Spleen (tissue), 13 donors: ENCODE data around the gene SLC25A11. TPM values are rescaled to one million over a fixed set of nuclear protein-coding genes. Genes with fewer than 3 reads are reported as not detected.

ENCODE experiments used
- DNase-seq: peaks from one replicate; pipeline ENCODE4 v3.0.0-alpha.2; 2020
- H3K27ac ChIP-seq, 8 donors: fragments of 200-600 bp; sonication (generic) in 7 of 8; 1 replicate in 4 of 8; 2 replicates in 4 of 8; pipeline versions ENCODE4 v1.5.0 to v1.8.0; 2016 to 2021; ENCODE audit warnings: inconsistent platforms in 4 of 8, mild to moderate bottlenecking in 4 of 8, moderate library complexity in 1 of 8
- H3K27me3 ChIP-seq, 7 donors: fragments of 200-600 bp; sonication (generic) in 6 of 7; replicated peaks in 1 of 7; 1 replicate in 4 of 7; 2 replicates in 3 of 7; pipeline versions ENCODE4 v1.5.0 to v1.8.0; 2016 to 2021; ENCODE audit warnings: inconsistent platforms in 3 of 7, mild to moderate bottlenecking in 1 of 7
- H3K36me3 ChIP-seq, 6 donors: fragments of 200-600 bp; sonication (generic) in 5 of 6; 1 replicate in 4 of 6; 2 replicates in 2 of 6; pipeline versions ENCODE4 v1.5.0 to v1.8.0; 2016 to 2021; ENCODE audit warnings: inconsistent platforms in 2 of 6
- H3K4me1 ChIP-seq, 6 donors: fragments of 200-600 bp; sonication (generic) in 5 of 6; 1 replicate in 3 of 6; 2 replicates in 3 of 6; pipeline versions ENCODE4 v1.5.0 to v1.8.0; 2016 to 2021; ENCODE audit warnings: inconsistent platforms in 3 of 6
- H3K4me3 ChIP-seq, 8 donors: fragments of 200-600 bp; sonication (generic) in 7 of 8; 1 replicate in 4 of 8; 2 replicates in 4 of 8; pipeline versions ENCODE4 v1.5.0 to v1.8.0; 2016 to 2021; ENCODE audit warnings: inconsistent platforms in 4 of 8, mild to moderate bottlenecking in 4 of 8, moderate library complexity in 2 of 8
- H3K9me3 ChIP-seq, 8 donors: fragments of 200-600 bp; sonication (generic) in 7 of 8; 1 replicate in 4 of 8; 2 replicates in 4 of 8; pipeline versions ENCODE4 v1.5.0 to v1.8.0; 2016 to 2021; ENCODE audit warnings: inconsistent platforms in 4 of 8
- POLR2A ChIP-seq, 3 donors: fragments of 450-650 bp; IDR thresholded peaks; one replicate each; pipeline ENCODE4 v1.5.1; 2017; ENCODE audit warnings: antibody characterized with exemption in 3 of 3, mild to moderate bottlenecking in 1 of 3
- POLR2AphosphoS5 ChIP-seq, 3 donors: sonication (generic); formaldehyde crosslinking; IDR thresholded peaks; one replicate each; pipeline ENCODE4 v1.5.1; 2017; ENCODE audit warnings: antibody characterized with exemption in 3 of 3
- WGBS, 5 donors: extraction: QIAGEN DNeasy Blood & Tissue Kit in 3 of 5; methylation state at CpG; one replicate each; pipeline versions ENCODE4 v1.1.5 to v1.1.7; 2013 to 2018; 5-methylcytosine and 5-hydroxymethylcytosine counted together
- intact Hi-C: fragments of 100-400 bp; cut with DNase I; formaldehyde crosslinking; loops from one replicate; pipeline ENCODE4 v1.15.0; 2023; ENCODE audit warnings: low total_unique reads
- long read RNA-seq, 2 donors: transcript quantifications; one replicate each; lab custom pipeline, GENCODE V29; 2026
- polyA plus RNA-seq, 3 donors: library from polyadenylated mRNA; stranded (reverse); fragments of 200-250 nt; gene quantifications; one replicate each; pipeline ENCODE4 v1.2.1, GENCODE V29; 2013
- total RNA-seq, 7 donors: library from RNA; depleted of rRNA in 3 of 7; stranded (reverse); fragments of >200 nt in 3 of 7; fragmentation: NEBNext Ultra II Directional in 4 of 7; extraction: Animal tissue kit (Norgen Biotek cat#: 25700) in 4 of 7; gene quantifications; one replicate each; pipeline versions ENCODE4 v1.1.0 to v1.2.1, GENCODE V29; 2016 to 2021
- TF ChIP-seq, protein P1 (sequence below), 11 experiments: fragments of 200-600 bp in 7 of 11; fragments of 450-650 bp in 4 of 11; sonication (generic) in 4 of 11; IDR thresholded peaks in 8 of 11; conservative IDR thresholded peaks in 3 of 11; 1 replicate in 7 of 11; 2 replicates in 4 of 11; pipeline versions ENCODE4 v1.4.0 to v1.8.0; 2016 to 2021; ENCODE audit warnings: antibody characterized with exemption in 11 of 11, inconsistent platforms in 4 of 11, mild to moderate bottlenecking in 1 of 11
- donor health status: healthy with polysubstance abuse.
- donor health status: DM: no; HTN: no; CAD: no; lungs with moderate emphysema.
- donor health status: DM: no; HTN: no; CAD: no.
- donor health status: Bipolar disorder and iron deficiency.
- donor health status: healthy.
- donor health status: DM: no; HTN: no; CAD: no.
- donor health status: DM: yes; HTN: yes; CAD: no.

The SLC25A11 gene
- total RNA-seq, result 10 to 100 TPM; 37.2 to 61.0 (median 42.9) TPM
- polyA plus RNA-seq, result 10 to 100 TPM; 22.1 to 52.6 (median 32.3) TPM
- long read RNA-seq, donor 1, transcript SLC25A11-201 (8 exons, 1,897 nt), result major isoform, 26 of 31 reads
- long read RNA-seq, donor 1, partial matches to known transcripts, result 0 of 31 reads
- long read RNA-seq, donor 1, other reads (novel, unspliced or antisense), result 0 of 31 reads
- long read RNA-seq, donor 2, transcript SLC25A11-201 (8 exons, 1,897 nt), result major isoform, 20 of 91 reads
- long read RNA-seq, donor 2, partial matches to known transcripts, result 71 of 91 reads
- long read RNA-seq, donor 2, other reads (novel, unspliced or antisense), result 0 of 91 reads

GRCh38 chr17:4939796-4940554, at the start of gene SLC25A11, which contains the start of gene RNF167:
TSS of gene SLC25A11 (minus strand) at chr17:4940046. CDS start at chr17:4939910, 136 bp downstream.
TSS of gene RNF167 (plus strand) at chr17:4940268. CDS start at chr17:4940910, 642 bp downstream.
- 0% methylated on average over 55 to 72 of the region's 72 CpGs for WGBS, 5 donors
- H3K36me3 ChIP-seq, result peaks cover 0 to 70% (median 41%) of the 10 kb centered on the region in 6 donors
- intact Hi-C loops, result loop anchor here (2.0 to 10.0 kb wide), 2 partner anchors 27 to 55 kb away; partner anchors contain the start of genes INCA1, KIF1C and SPAG7

DNA sequence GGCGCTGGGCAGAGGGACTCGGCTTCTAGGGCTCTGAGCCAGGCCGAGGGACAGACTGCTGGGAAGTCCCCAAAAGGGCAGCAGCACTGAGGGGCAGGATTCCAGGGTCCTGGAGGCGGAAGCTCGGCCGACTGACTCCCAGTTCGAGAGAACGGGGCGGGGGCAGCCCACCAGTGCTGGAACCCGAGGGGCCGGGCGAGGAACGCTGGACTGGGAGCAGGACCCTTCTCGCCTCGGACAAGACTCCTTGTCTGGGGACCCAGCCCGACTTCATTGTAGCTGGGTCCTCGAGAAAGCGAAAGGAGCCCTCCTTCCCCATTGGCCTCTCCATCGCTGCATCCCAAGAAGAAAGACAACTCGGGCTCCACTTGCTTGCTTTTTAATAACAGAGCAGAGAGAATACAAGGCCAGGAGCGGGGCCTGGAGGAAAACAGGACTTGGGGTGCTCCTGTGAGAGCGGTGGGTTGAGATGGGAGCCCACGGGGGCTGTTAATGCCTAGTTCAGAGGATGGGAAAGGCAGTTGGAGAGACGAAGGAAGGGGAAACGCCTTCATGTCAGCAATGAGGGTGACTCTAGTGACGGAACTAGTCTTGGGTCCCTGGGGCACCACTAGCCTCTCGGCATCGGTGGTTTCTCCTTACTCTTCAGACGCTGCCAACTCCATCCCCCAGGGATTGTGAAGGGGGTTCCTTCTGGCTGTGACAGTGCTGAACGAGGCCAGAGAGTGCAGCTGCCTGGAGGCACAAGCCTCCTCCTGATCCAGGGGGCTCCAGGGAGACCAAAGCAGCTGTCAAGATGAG, 48.1 kb upstream of the SLC25A11 start:
- Histone ChIP-seq H3K4me3 (peak overlapping the region; percentile 70 to 98 (median 84)), H3K27ac (peak overlapping the region; percentile 94 to 99 (median 96)), H3K27me3 (no peaks in the 10 kb centered on the region), H3K36me3 (peaks cover 0 to 30% (median 13%) of the 10 kb centered on the region in 6 donors), H3K9me3 (no peaks in the 10 kb centered on the region), H3K4me1 (peaks cover 14 to 51% (median 32%) of the 10 kb centered on the region in 6 donors)
- DNase-seq, result no peak
- TF ChIP-seq, protein P1, sequence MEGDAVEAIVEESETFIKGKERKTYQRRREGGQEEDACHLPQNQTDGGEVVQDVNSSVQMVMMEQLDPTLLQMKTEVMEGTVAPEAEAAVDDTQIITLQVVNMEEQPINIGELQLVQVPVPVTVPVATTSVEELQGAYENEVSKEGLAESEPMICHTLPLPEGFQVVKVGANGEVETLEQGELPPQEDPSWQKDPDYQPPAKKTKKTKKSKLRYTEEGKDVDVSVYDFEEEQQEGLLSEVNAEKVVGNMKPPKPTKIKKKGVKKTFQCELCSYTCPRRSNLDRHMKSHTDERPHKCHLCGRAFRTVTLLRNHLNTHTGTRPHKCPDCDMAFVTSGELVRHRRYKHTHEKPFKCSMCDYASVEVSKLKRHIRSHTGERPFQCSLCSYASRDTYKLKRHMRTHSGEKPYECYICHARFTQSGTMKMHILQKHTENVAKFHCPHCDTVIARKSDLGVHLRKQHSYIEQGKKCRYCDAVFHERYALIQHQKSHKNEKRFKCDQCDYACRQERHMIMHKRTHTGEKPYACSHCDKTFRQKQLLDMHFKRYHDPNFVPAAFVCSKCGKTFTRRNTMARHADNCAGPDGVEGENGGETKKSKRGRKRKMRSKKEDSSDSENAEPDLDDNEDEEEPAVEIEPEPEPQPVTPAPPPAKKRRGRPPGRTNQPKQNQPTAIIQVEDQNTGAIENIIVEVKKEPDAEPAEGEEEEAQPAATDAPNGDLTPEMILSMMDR (IDR thresholded peaks at IDR 0.05 in 8 of 11, conservative IDR thresholded peaks at IDR 0.05 in 3 of 11), result no peak
- no peak for TF ChIP-seq POLR2AphosphoS5 (IDR thresholded peaks at IDR 0.05)
- intact Hi-C loops, result loop anchor here (5.0 to 10.0 kb wide), 2 partner anchors 77 to 81 kb away; no protein-coding TSS in a partner anchor
- 1 to 2% (median 2%) methylated on average over 26 to 30 of the region's 30 CpGs for WGBS, 5 donors

More at GRCh38 chr17:4939796-4940554, at the start of gene SLC25A11, which contains the start of gene RNF167:
- Histone ChIP-seq H3K27ac (peak within 1 kb of the TSS; percentile 93 to 99 (median 97)), H3K4me3 (peak within 1 kb of the TSS; percentile 57 to 95 (median 78)), H3K4me1 (peaks cover 45 to 80% (median 65%) of the 10 kb centered on the region in 6 donors), H3K9me3 (no peaks in the 10 kb centered on the region), H3K27me3 (no peaks in the 10 kb centered on the region)
- TF ChIP-seq POLR2AphosphoS5 (IDR thresholded peaks at IDR 0.05) (peak; percentile 87 to 92 (median 91)), POLR2A (IDR thresholded peaks at IDR 0.05) (peak in 2 of 3 donors; percentile 32 to 58)
- TF ChIP-seq, protein P1 (IDR thresholded peaks at IDR 0.05 in 8 of 11, conservative IDR thresholded peaks at IDR 0.05 in 3 of 11), result peak in 8 of 11 experiments; percentile 12 to 68 (median 40)
- DNase-seq, result peak; percentile 98

GRCh38 chr17:4986951-4987766, 47.3 kb upstream of the SLC25A11 start, which contains the start of gene CAMTA2:
TSS of gene CAMTA2 (minus strand) at chr17:4987675. CDS start at chr17:4986222, 1,453 bp downstream.
- DNase-seq, result peak; percentile 97
- peaks cover 0 to 38% (median 21%) of the 10 kb centered on the region in 6 donors for H3K36me3 ChIP-seq
- TF ChIP-seq POLR2A (IDR thresholded peaks at IDR 0.05) (peak in 2 of 3 donors; percentile 23 to 31), POLR2AphosphoS5 (IDR thresholded peaks at IDR 0.05) (peak; percentile 89 to 93 (median 91))
- TF ChIP-seq, protein P1 (IDR thresholded peaks at IDR 0.05 in 8 of 11, conservative IDR thresholded peaks at IDR 0.05 in 3 of 11), result peak; percentile 60 to 87 (median 78)
- intact Hi-C loops, result loop anchor here (5.0 to 10.0 kb wide), 2 partner anchors 78 to 80 kb away; no protein-coding TSS in a partner anchor
- peak within 1 kb of the TSS; percentile 94 to 99 (median 96) for H3K27ac ChIP-seq
- peak within 1 kb of the TSS; percentile 70 to 98 (median 84) for H3K4me3 ChIP-seq
- 1 to 6% (median 1%) methylated on average over 24 to 78 of the region's 78 CpGs for WGBS, 5 donors
- no peaks in the 10 kb centered on the region for H3K9me3 ChIP-seq
- H3K4me1 ChIP-seq, result peaks cover 14 to 59% (median 34%) of the 10 kb centered on the region in 6 donors
- no peaks in the 10 kb centered on the region for H3K27me3 ChIP-seq
